GM12878 (cell line): ENCODE results near the gene LRP1B. TPM values are rescaled to one million over a fixed set of nuclear protein-coding genes. Genes with fewer than 3 reads are reported as not detected.

ENCODE experiments used
- ATAC-seq: fragments of 200-7000 bp; cut with Tn5 transposase; 3 replicates; pipeline ENCODE4 v1.9.1; 2020; ENCODE audit warnings: mild to moderate bottlenecking, moderate library complexity
- BruUV-seq: library from RNA; stranded (reverse); fragments of 400-500 nt; replicated peaks from 2 replicates; lab custom pipeline; 2021; lab: Mats Ljungman, UMichigan
- CTCF ChIA-PET: fragments of 300-600 bp; sonication (Branson Sonifier 250); formaldehyde crosslinking; extraction: SDS; loops from one replicate; lab custom pipeline; 2021; ENCODE audit warnings: inconsistent platforms; lab: Yijun Ruan, JAX
- POLR2A ChIA-PET: fragments of 350-600 bp; formaldehyde crosslinking; extraction: SDS; loops from one replicate; lab custom pipeline; 2021; ENCODE audit warnings: inconsistent platforms; lab: Charles Lee
- RAD21 ChIA-PET: fragments of 300-600 bp; sonication (Branson Sonifier 250); formaldehyde crosslinking; loops from one replicate; lab custom pipeline; 2023; ENCODE audit warnings: antibody characterized with exemption; ENCODE audit not compliant: unreplicated experiment; lab: Charles Lee
- SMC1A ChIA-PET: fragments of 300-600 bp; sonication (Branson Sonifier 250); formaldehyde crosslinking; loops from one replicate; lab custom pipeline; 2023; ENCODE audit not compliant: unreplicated experiment, uncharacterized antibody; lab: Charles Lee
- DNase-seq: peaks from one replicate; pipeline ENCODE4 v3.0.0-alpha.2; 2011; ENCODE audit warnings: low read depth, low spot score
- FAIRE-seq: peaks from 3 replicates; lab custom pipeline; 2011; peaks lifted over from hg19 to GRCh38; lab: Jason Lieb, UNC
- H2AFZ ChIP-seq: 2 replicates; pipeline ENCODE4 v1.6.0; 2011; ENCODE audit warnings: low read depth, low read length, control low read depth; ENCODE audit not compliant: control insufficient read depth
- H3K27ac ChIP-seq: 2 replicates; pipeline ENCODE4 v1.5.1; 2011; ENCODE audit warnings: control low read depth; ENCODE audit not compliant: control insufficient read depth, insufficient read depth
- H3K27me3 ChIP-seq, 2 experiments: replicated peaks in 1 of 2; 2 replicates each; pipeline versions ENCODE4 v1.6.0 to v1.6.1; 2011; ENCODE audit warnings: low read length in 1 of 2; ENCODE audit not compliant: control insufficient read depth in 2 of 2, insufficient read depth in 2 of 2
- H3K36me3 ChIP-seq, 2 experiments: 2 replicates each; pipeline ENCODE4 v1.5.1; 2011; ENCODE audit warnings: low read length in 1 of 2; ENCODE audit not compliant: control insufficient read depth in 2 of 2, insufficient read depth in 2 of 2
- H3K4me1 ChIP-seq: 2 replicates; pipeline ENCODE4 v1.6.1; 2011; ENCODE audit warnings: mild to moderate bottlenecking, low read length, moderate library complexity, mixed read lengths; ENCODE audit not compliant: control insufficient read depth, insufficient read depth
- H3K4me2 ChIP-seq: 2 replicates; pipeline ENCODE4 v1.6.0; 2011; ENCODE audit warnings: control low read depth; ENCODE audit not compliant: control insufficient read depth, insufficient read depth
- H3K4me3 ChIP-seq: fragments of 200-600 bp; sonication (generic); 2 replicates; pipeline ENCODE4 v1.5.1; 2016
- H3K79me2 ChIP-seq: 2 replicates; pipeline ENCODE4 v1.6.0; 2011; ENCODE audit warnings: low read length; ENCODE audit not compliant: control insufficient read depth, insufficient read depth
- H3K9ac ChIP-seq: 2 replicates; pipeline ENCODE4 v1.8.0; 2011; ENCODE audit warnings: low read length, control low read depth, mixed read lengths; ENCODE audit not compliant: control insufficient read depth, insufficient read depth
- H3K9me3 ChIP-seq: replicated peaks from 3 replicates; pipeline ENCODE4 v1.5.1; 2011; ENCODE audit warnings: mild to moderate bottlenecking, low read length; ENCODE audit not compliant: control insufficient read depth, insufficient read depth
- H4K20me1 ChIP-seq: 2 replicates; pipeline ENCODE4 v1.6.0; 2011; ENCODE audit not compliant: control insufficient read depth, insufficient read depth
- ATF7 ChIP-seq: fragments of 450-650 bp; IDR thresholded peaks from 2 replicates; pipeline ENCODE4 v1.6.1; 2016; ENCODE audit warnings: low read depth, mild to moderate bottlenecking
- BCL3 ChIP-seq: IDR thresholded peaks from 2 replicates; pipeline ENCODE4 v1.6.1; 2011; ENCODE audit warnings: borderline replicate concordance, low read depth, mild to moderate bottlenecking, moderate library complexity, low read length; ENCODE audit not compliant: insufficient read depth, poor library complexity, severe bottlenecking
- BMI1 ChIP-seq: fragments of 450-650 bp; IDR thresholded peaks from 2 replicates; pipeline ENCODE4 v1.6.1; 2016; ENCODE audit warnings: mild to moderate bottlenecking, moderate library complexity, borderline replicate concordance
- BRCA1 ChIP-seq: IDR thresholded peaks from 2 replicates; pipeline ENCODE4 v1.6.1; 2011; ENCODE audit warnings: low read depth, low read length, improper control_type of control experiment
- CBX3 ChIP-seq: fragments of 200-600 bp; sonication (generic); IDR thresholded peaks from 2 replicates; pipeline ENCODE4 v1.6.1; 2016; ENCODE audit warnings: low read depth, borderline replicate concordance
- IKZF1 ChIP-seq: fragments of 450-650 bp; conservative IDR thresholded peaks from 2 replicates; pipeline ENCODE4 v1.6.1; 2017; ENCODE audit warnings: antibody characterized with exemption, mild to moderate bottlenecking
- NRF1 ChIP-seq: conservative IDR thresholded peaks from 2 replicates; pipeline ENCODE4 v1.6.1; 2011; ENCODE audit warnings: mild to moderate bottlenecking, low read depth, low read length, improper control_type of control experiment
- WGBS: methylation state at CpG from one replicate; pipeline ENCODE4 v1.1.6; 2016; ENCODE audit warnings: low lambda C conversion rate; ENCODE audit not compliant: insufficient replicate concordance, insufficient coverage; ENCODE audit errors: missing lambda C conversion rate; 5-methylcytosine and 5-hydroxymethylcytosine counted together
- in situ Hi-C: fragments of 300-500 bp; cut with MboI; formaldehyde crosslinking; loops from 9 replicates; pipeline ENCODE4 v1.14.3; 2018; ENCODE audit warnings: mixed read lengths
- intact Hi-C: fragments of 100-400 bp; cut with micrococcal nuclease; formaldehyde crosslinking; loops from one replicate; pipeline ENCODE4 v1.14.2; 2022; ENCODE audit not compliant: unreplicated experiment
- polyA plus RNA-seq, 11 experiments: library from polyadenylated mRNA; depleted of rRNA in 4 of 11; unstranded in 6 of 11; stranded (reverse) in 5 of 11; fragments of >200 nt; fragmentation: Nextera tagmentation in 4 of 11; fragmentation: Illumina TruSeq in 1 of 11; extraction: Ambion mirVana in 4 of 11; extraction: Trizol in 1 of 11; gene quantifications; 1 replicate in 1 of 11; 2 replicates in 10 of 11; pipeline versions ENCODE4 v1.2.1 to v1.2.3, GENCODE V29; 2011 to 2016; ENCODE audit warnings: inconsistent platforms in 2 of 11, missing spikeins in 2 of 11, low read depth in 1 of 11
- total RNA-seq, 4 experiments: library from RNA; depleted of rRNA in 3 of 4; stranded (reverse); fragments of >200 nt in 3 of 4; fragmentation: Illumina TruSeq in 1 of 4; extraction: Trizol in 1 of 4; gene quantifications; 2 replicates each; pipeline versions ENCODE4 v1.2.1 to v1.2.3, GENCODE V29; 2013 to 2021
- TF ChIP-seq, protein P1 (sequence below): fragments of 450-650 bp; IDR thresholded peaks from 2 replicates; pipeline ENCODE4 v1.6.1; 2018; ENCODE audit warnings: borderline replicate concordance, mild to moderate bottlenecking; ENCODE audit not compliant: partially characterized antibody

The LRP1B gene
- total and polyA plus RNA-seq, 10 of the 15 experiments (the other 5 are each of a cell fraction or from before 2014, with no cell fraction given) = under 0.01 to 0.06 (median 0.03) TPM; not detected in 5

GRCh38 chr2:140584471-140584870, 1546.3 kb downstream of the LRP1B start (continued):
- TF ChIP-seq BCL3 (no peak), BRCA1 (no peak), CBX3 (no peak), NRF1 (no peak), ATF7 (no peak), IKZF1 (no peak)
- TF ChIP-seq, protein P1, sequence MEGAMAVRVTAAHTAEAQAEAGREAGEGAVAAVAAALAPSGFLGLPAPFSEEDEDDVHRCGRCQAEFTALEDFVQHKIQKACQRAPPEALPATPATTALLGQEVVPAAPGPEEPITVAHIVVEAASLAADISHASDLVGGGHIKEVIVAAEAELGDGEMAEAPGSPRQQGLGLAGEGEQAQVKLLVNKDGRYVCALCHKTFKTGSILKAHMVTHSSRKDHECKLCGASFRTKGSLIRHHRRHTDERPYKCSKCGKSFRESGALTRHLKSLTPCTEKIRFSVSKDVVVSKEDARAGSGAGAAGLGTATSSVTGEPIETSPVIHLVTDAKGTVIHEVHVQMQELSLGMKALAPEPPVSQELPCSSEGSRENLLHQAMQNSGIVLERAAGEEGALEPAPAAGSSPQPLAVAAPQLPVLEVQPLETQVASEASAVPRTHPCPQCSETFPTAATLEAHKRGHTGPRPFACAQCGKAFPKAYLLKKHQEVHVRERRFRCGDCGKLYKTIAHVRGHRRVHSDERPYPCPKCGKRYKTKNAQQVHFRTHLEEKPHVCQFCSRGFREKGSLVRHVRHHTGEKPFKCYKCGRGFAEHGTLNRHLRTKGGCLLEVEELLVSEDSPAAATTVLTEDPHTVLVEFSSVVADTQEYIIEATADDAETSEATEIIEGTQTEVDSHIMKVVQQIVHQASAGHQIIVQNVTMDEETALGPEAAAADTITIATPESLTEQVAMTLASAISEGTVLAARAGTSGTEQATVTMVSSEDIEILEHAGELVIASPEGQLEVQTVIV = no peak

DNA sequence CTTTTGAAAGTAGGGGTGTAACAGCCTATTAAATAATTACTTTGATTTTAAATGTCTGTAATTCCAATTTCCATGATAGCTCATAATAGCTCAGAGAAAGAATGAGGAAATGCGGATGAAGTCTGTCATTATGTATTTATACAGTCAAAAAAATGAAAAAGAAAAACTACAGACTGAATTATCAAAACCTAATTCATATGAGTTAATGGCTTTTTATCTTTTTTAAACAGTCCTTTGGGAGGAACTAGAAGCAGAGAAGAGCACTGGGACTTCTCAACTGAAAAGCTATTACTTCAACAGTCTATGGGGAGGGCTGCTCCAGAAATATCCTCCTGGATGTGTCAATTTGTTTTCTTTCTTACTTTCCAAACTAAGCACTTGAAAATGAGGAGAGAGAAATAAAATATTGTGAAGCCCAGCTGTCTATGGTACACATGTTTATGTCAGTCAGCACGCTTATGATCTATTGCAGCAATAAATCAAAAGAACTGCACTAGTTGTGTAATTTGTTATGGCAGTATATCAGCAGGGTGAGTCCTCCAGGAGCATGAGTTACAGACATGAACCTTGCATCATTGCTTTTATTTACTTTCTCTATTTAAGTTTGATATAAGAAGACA, 1550.2 kb downstream of the LRP1B start:
- CTCF ChIA-PET = no interaction called here
- Histone ChIP-seq H3K4me2 (no peak overlapping the region), H4K20me1 (no peaks in the 10 kb centered on the region), H3K36me3 (no peaks in the 10 kb centered on the region), H3K79me2 (no peaks in the 10 kb centered on the region), H3K4me1 (no peaks in the 10 kb centered on the region), H3K9me3 (no peaks in the 10 kb centered on the region), H3K27ac (no peak overlapping the region), H3K9ac (no peak overlapping the region), H3K4me3 (no peak overlapping the region), H2AFZ (no peak overlapping the region), H3K27me3 (no peaks in the 10 kb centered on the region)
- intact Hi-C loops (no loop called here), in situ Hi-C loops (loop anchor here (10.0 kb wide), 1 partner anchor 284 kb away; no protein-coding TSS in a partner anchor)
- FAIRE-seq (no peak), DNase-seq (no peak), ATAC-seq (no peak)
- RAD21 ChIA-PET = no interaction called here
- no TSS peak for BruUV-seq
- SMC1A ChIA-PET = interaction anchor here (0.5 to 1.0 kb wide), 2 partner anchors 27 to 283 kb away, joined by 3 to 4 read pairs; no protein-coding TSS in a partner anchor
- POLR2A ChIA-PET = no interaction called here
- 40% methylated on average over 2 of the region's 2 CpGs for WGBS
- TF ChIP-seq BMI1 = no peak
